ENCODE measurements around the gene PHB1. TPM values are rescaled to one million over a fixed set of nuclear protein-coding genes. Genes with fewer than 3 reads are reported as not detected.

Gene PHB1
- total RNA-seq, 2 donors from 2014 or later, result 227 to 263 TPM

DNA sequence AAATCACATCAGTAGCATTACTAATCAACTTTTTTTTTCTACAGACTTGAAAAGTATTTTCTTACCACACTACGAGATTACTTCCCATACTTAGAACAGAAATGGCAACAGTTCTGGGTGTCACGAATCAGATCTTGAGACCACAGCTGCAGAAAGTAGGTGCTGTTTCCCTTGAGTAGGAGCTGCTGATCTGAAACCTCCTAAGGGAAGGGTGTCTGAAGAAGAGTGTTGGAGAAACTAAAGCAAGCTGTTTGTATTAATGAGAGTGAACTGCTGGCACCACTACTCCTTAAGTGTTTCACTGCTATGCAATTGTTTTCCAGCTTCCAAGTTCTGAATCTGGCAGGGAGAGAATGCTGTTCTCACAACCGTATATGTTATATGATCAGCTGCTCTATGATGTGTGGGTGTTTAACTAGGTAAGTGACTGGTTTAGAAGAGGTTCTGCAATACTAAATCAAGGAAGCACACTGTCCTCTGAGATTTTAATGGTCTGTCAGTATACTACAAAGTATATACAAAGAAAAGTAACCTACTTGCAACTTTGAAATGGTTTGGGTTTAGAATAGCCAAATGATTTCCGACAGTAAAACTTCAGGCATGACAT is 55.9 kb downstream of the PHB1 start:
- Histone ChIP-seq H3K4me3 (ENCODE audit: low read length) (no peak overlapping the region), H3K9me3 (ENCODE audit: control insufficient read depth, low read length) (no peaks in the 10 kb centered on the region), H3K36me3 (ENCODE audit: control insufficient read depth, insufficient read depth, low read length) (no peaks in the 10 kb centered on the region), H3K9ac (ENCODE audit: extremely low read depth, low read length, poor library complexity, severe bottlenecking) (no peak overlapping the region), H3K4me1 (ENCODE audit: control insufficient read depth, insufficient read depth, low read length) (no peaks in the 10 kb centered on the region), H3K27ac (ENCODE audit: low read depth, low read length) (no peak overlapping the region), H3K27me3 (ENCODE audit: control insufficient read depth, insufficient read depth, low read length, poor library complexity, severe bottlenecking) (no peaks in the 10 kb centered on the region)
- Mint-ChIP-seq H3K27me3 (ENCODE audit: insufficient read depth) (no peaks in the 10 kb centered on the region), H3K4me3 (no peak overlapping the region), H3K4me1 (peaks cover 44% of the 10 kb centered on the region), H3K27ac (no peak overlapping the region), H3K9me3 (no peaks in the 10 kb centered on the region), H3K36me3 (ENCODE audit: low read depth) (no peaks in the 10 kb centered on the region)
- 90 to 97% methylated on average over 3 to 4 of the region's 4 CpGs for WGBS, 2 experiments (ENCODE audit: insufficient coverage in 1 of 2, insufficient read length in 1 of 2)
- TF ChIP-seq, protein P1, sequence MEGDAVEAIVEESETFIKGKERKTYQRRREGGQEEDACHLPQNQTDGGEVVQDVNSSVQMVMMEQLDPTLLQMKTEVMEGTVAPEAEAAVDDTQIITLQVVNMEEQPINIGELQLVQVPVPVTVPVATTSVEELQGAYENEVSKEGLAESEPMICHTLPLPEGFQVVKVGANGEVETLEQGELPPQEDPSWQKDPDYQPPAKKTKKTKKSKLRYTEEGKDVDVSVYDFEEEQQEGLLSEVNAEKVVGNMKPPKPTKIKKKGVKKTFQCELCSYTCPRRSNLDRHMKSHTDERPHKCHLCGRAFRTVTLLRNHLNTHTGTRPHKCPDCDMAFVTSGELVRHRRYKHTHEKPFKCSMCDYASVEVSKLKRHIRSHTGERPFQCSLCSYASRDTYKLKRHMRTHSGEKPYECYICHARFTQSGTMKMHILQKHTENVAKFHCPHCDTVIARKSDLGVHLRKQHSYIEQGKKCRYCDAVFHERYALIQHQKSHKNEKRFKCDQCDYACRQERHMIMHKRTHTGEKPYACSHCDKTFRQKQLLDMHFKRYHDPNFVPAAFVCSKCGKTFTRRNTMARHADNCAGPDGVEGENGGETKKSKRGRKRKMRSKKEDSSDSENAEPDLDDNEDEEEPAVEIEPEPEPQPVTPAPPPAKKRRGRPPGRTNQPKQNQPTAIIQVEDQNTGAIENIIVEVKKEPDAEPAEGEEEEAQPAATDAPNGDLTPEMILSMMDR (conservative IDR thresholded peaks at IDR 0.05), result no peak
- no peak for DNase-seq

DNA sequence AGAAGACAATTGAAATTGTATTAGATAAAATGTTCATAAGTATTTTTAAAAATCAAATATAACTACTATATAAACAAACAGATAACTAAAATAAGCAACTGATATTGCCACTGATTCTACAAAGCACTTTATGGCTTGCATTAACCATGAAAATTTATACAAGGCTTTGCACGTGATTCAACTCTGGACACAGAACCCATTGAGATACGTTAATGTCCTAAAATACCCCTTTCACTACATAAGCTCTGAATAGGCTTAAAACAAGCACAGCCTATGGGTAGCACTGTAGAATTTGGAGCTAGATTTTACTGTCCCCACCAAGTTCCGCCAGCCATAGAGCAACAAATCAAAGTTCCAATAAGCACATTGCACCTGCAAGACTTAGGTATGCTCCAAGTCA is 57.2 kb downstream of the PHB1 start:
- DNase-seq, result no peak
- Mint-ChIP-seq H3K27me3 (ENCODE audit: insufficient read depth) (no peaks in the 10 kb centered on the region), H3K4me1 (peaks cover 36% of the 10 kb centered on the region), H3K9me3 (peaks cover 3% of the 10 kb centered on the region), H3K36me3 (ENCODE audit: low read depth) (peaks cover 3% of the 10 kb centered on the region), H3K27ac (no peak overlapping the region), H3K4me3 (no peak overlapping the region)
- H3K9me3 ChIP-seq (ENCODE audit: control insufficient read depth, low read length), result peaks cover 4% of the 10 kb centered on the region
- WGBS, 2 experiments (ENCODE audit: insufficient coverage in 1 of 2, insufficient read length in 1 of 2), result 90 to 93% methylated on average over 3 of the region's 3 CpGs
- no peaks in the 10 kb centered on the region for H3K27me3 ChIP-seq (ENCODE audit: control insufficient read depth, insufficient read depth, low read length, poor library complexity, severe bottlenecking)
- peaks cover 3% of the 10 kb centered on the region for H3K36me3 ChIP-seq (ENCODE audit: control insufficient read depth, insufficient read depth, low read length)
- H3K4me3 ChIP-seq (ENCODE audit: low read length), result no peak overlapping the region
- H3K4me1 ChIP-seq (ENCODE audit: control insufficient read depth, insufficient read depth, low read length), result no peaks in the 10 kb centered on the region
- H3K9ac ChIP-seq (ENCODE audit: extremely low read depth, low read length, poor library complexity, severe bottlenecking), result no peak overlapping the region
- TF ChIP-seq, protein P1 (conservative IDR thresholded peaks at IDR 0.05), result no peak
- no peak overlapping the region for H3K27ac ChIP-seq (ENCODE audit: low read depth, low read length)

DNA sequence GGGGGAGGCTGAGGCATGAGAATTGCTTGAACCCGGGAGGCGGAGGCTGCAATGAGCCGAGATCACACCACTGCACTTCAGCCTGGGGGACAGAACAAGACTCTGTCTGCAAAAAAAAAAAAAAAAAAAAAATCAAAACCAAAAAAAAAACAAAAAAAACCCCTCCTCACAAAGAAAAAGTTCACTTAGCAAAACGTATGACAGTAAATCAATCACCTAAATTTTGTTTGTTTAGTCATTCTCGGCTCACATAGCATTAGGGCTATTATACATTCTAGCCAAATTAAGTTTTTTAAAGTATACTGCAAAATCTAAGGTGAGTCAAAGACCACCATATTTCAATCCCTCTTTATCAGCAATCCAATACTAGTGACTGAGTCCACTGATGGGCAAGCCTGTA is 58.4 kb downstream of the PHB1 start:
- no peak for DNase-seq
- Mint-ChIP-seq H3K4me3 (no peak overlapping the region), H3K27ac (no peak overlapping the region), H3K4me1 (peaks cover 34% of the 10 kb centered on the region), H3K36me3 (ENCODE audit: low read depth) (peaks cover 5% of the 10 kb centered on the region), H3K27me3 (ENCODE audit: insufficient read depth) (no peaks in the 10 kb centered on the region), H3K9me3 (peaks cover 4% of the 10 kb centered on the region)
- Histone ChIP-seq H3K9ac (ENCODE audit: extremely low read depth, low read length, poor library complexity, severe bottlenecking) (no peak overlapping the region), H3K4me1 (ENCODE audit: control insufficient read depth, insufficient read depth, low read length) (no peaks in the 10 kb centered on the region), H3K9me3 (ENCODE audit: control insufficient read depth, low read length) (peaks cover 6% of the 10 kb centered on the region), H3K27me3 (ENCODE audit: control insufficient read depth, insufficient read depth, low read length, poor library complexity, severe bottlenecking) (no peaks in the 10 kb centered on the region), H3K36me3 (ENCODE audit: control insufficient read depth, insufficient read depth, low read length) (peaks cover 6% of the 10 kb centered on the region), H3K27ac (ENCODE audit: low read depth, low read length) (no peak overlapping the region), H3K4me3 (ENCODE audit: low read length) (no peak overlapping the region)
- TF ChIP-seq, protein P1 (conservative IDR thresholded peaks at IDR 0.05), result no peak
- WGBS, 2 experiments (ENCODE audit: insufficient coverage in 1 of 2, insufficient read length in 1 of 2), result 99% methylated on average over 5 of the region's 5 CpGs; no CpG with 5 or more reads in 1 of the 2 experiments

Other genes with a start within 250 kb of the PHB1 start
- gene GNGT2, start 204.3 kb downstream of the PHB1 start, total RNA-seq, result 1 to 10 TPM in 1 of 2 donors, not detected in 1; 1.1 TPM
- 1 to 10 TPM in 1 of 2 donors, under 1 TPM in 1; 0.58 to 1.7 TPM for gene ABI3, start 204.2 kb downstream of the PHB1 start, total RNA-seq
- 1 to 10 TPM in 1 of 2 donors, under 1 TPM in 1; 0.82 to 1.3 TPM for gene PHOSPHO1, start 184.1 kb downstream of the PHB1 start, total RNA-seq
- gene ZNF652, start 52.6 kb downstream of the PHB1 start, total RNA-seq, result 10 to 100 TPM; 42.6 to 60.0 TPM
- gene NGFR, start 80.4 kb upstream of the PHB1 start, total RNA-seq, result 1 to 10 TPM; 1.3 to 1.6 TPM
- gene NXPH3, start 161.0 kb upstream of the PHB1 start, total RNA-seq, result 1 to 10 TPM; 3.0 to 5.9 TPM

Measured in endodermal cell (in vitro differentiated cells).